IMR-90 (cell line): ENCODE data around the gene BCAS1. TPM values are rescaled to one million over a fixed set of nuclear protein-coding genes. Genes with fewer than 3 reads are reported as not detected.

Experiments
- ATAC-seq: fragments of 200-7000 bp; cut with Tn5 transposase; 2 replicates; pipeline ENCODE4 v1.9.1; 2020; ENCODE audit warnings: low read depth, mild to moderate bottlenecking, moderate library complexity
- BruUV-seq: library from RNA; stranded (reverse); fragments of 400-500 nt; replicated peaks from 2 replicates; lab custom pipeline; 2021; lab: Mats Ljungman, UMichigan
- CTCF ChIA-PET: fragments of 300-600 bp; formaldehyde crosslinking; extraction: SDS; loops from one replicate; lab custom pipeline; 2021; ENCODE audit warnings: antibody characterized with exemption; lab: Yijun Ruan, JAX
- POLR2A ChIA-PET: fragments of 300-600 bp; sonication (Branson Sonifier 250); formaldehyde crosslinking; loops from one replicate; lab custom pipeline; 2022; ENCODE audit warnings: antibody characterized with exemption; ENCODE audit not compliant: unreplicated experiment; lab: Charles Lee
- DNase-seq: peaks from one replicate; pipeline ENCODE4 v3.0.0; 2013
- H2AFZ ChIP-seq: replicated peaks from 2 replicates; pipeline ENCODE3; 2013; ENCODE audit warnings: low read length, mild to moderate bottlenecking; ENCODE audit not compliant: poor library complexity
- H2AK5ac ChIP-seq: 2 replicates; pipeline ENCODE4 v1.6.1; 2013; ENCODE audit warnings: low read depth, low read length, inconsistent platforms
- H2AK9ac ChIP-seq: replicated peaks from 2 replicates; pipeline ENCODE3; 2013; ENCODE audit warnings: mild to moderate bottlenecking, low read depth, low read length, moderate library complexity; ENCODE audit not compliant: poor library complexity
- H2BK120ac ChIP-seq: 2 replicates; pipeline ENCODE4 v1.6.1; 2013; ENCODE audit warnings: low read depth, low read length, inconsistent platforms
- H2BK15ac ChIP-seq: 3 replicates; pipeline ENCODE4 v1.6.1; 2013; ENCODE audit warnings: low read depth, low read length, inconsistent platforms
- H2BK20ac ChIP-seq: 2 replicates; pipeline ENCODE4 v1.6.1; 2013; ENCODE audit warnings: low read depth, mild to moderate bottlenecking, inconsistent platforms, low read length, moderate library complexity
- H2BK5ac ChIP-seq: 2 replicates; pipeline ENCODE4 v1.6.1; 2013; ENCODE audit warnings: mild to moderate bottlenecking, low read depth, low read length, inconsistent platforms; ENCODE audit not compliant: poor library complexity, severe bottlenecking
- H3K14ac ChIP-seq: replicated peaks from 2 replicates; pipeline ENCODE4 v1.6.1; 2013; ENCODE audit warnings: low read depth, low read length, inconsistent platforms
- H3K18ac ChIP-seq: 2 replicates; pipeline ENCODE4 v1.6.1; 2013; ENCODE audit warnings: low read depth, low read length, control low read depth
- H3K23ac ChIP-seq: 2 replicates; pipeline ENCODE4 v1.6.1; 2013; ENCODE audit warnings: low read depth, low read length, inconsistent platforms
- H3K27ac ChIP-seq: 2 replicates; pipeline ENCODE4 v1.5.1; 2013; ENCODE audit warnings: mild to moderate bottlenecking, control low read depth, low read length; ENCODE audit not compliant: insufficient read depth
- H3K27me3 ChIP-seq: 2 replicates; pipeline ENCODE4 v1.6.1; 2013; ENCODE audit warnings: low read length; ENCODE audit not compliant: control insufficient read depth, insufficient read depth
- H3K36me3 ChIP-seq: 2 replicates; pipeline ENCODE4 v1.6.1; 2013; ENCODE audit warnings: low read length, mixed read lengths; ENCODE audit not compliant: control insufficient read depth, insufficient read depth
- H3K4ac ChIP-seq: 2 replicates; pipeline ENCODE4 v1.6.1; 2013; ENCODE audit warnings: low read depth, low read length, inconsistent platforms
- H3K4me1 ChIP-seq: 2 replicates; pipeline ENCODE4 v1.6.1; 2013; ENCODE audit warnings: low read length, mixed read lengths; ENCODE audit not compliant: control insufficient read depth, insufficient read depth
- H3K4me2 ChIP-seq: 2 replicates; pipeline ENCODE4 v1.6.1; 2013; ENCODE audit warnings: low read depth, mild to moderate bottlenecking, control low read depth, low read length, moderate library complexity
- H3K4me3 ChIP-seq: 2 replicates; pipeline ENCODE4 v1.5.1; 2013; ENCODE audit warnings: low read depth, mild to moderate bottlenecking, control low read depth, low read length, moderate library complexity; ENCODE audit not compliant: insufficient read depth
- H3K56ac ChIP-seq: 2 replicates; pipeline ENCODE4 v1.6.1; 2013; ENCODE audit warnings: low read length, inconsistent platforms; ENCODE audit not compliant: insufficient read depth; ENCODE audit errors: extremely low read depth
- H3K79me1 ChIP-seq, 2 experiments: 2 replicates each; pipeline ENCODE4 v1.6.1; 2013; ENCODE audit warnings: low read length in 2 of 2, inconsistent platforms in 1 of 2, low read depth in 1 of 2
- H3K9ac ChIP-seq: 2 replicates; pipeline ENCODE4 v1.6.1; 2013; ENCODE audit warnings: low read depth, low read length, control low read depth
- H3K9me1 ChIP-seq: 2 replicates; pipeline ENCODE4 v1.6.1; 2013; ENCODE audit warnings: low read length, inconsistent platforms; ENCODE audit not compliant: insufficient read depth
- H3K9me3 ChIP-seq: 2 replicates; pipeline ENCODE4 v1.6.1; 2013; ENCODE audit warnings: low read length; ENCODE audit not compliant: control insufficient read depth, insufficient read depth
- H4K20me1 ChIP-seq: 2 replicates; pipeline ENCODE4 v1.6.1; 2013; ENCODE audit warnings: low read length, inconsistent platforms; ENCODE audit not compliant: insufficient read depth
- H4K5ac ChIP-seq: 2 replicates; pipeline ENCODE4 v1.6.1; 2013; ENCODE audit warnings: mild to moderate bottlenecking, low read depth, low read length, control low read depth
- H4K8ac ChIP-seq, 2 experiments: 2 replicates each; pipeline ENCODE4 v1.6.1; 2013; ENCODE audit warnings: low read depth in 2 of 2, low read length in 2 of 2, control low read depth in 1 of 2, inconsistent platforms in 1 of 2
- H4K91ac ChIP-seq: 2 replicates; pipeline ENCODE4 v1.6.1; 2013; ENCODE audit warnings: low read depth, low read length, inconsistent platforms; ENCODE audit not compliant: insufficient read depth
- CEBPB ChIP-seq: IDR thresholded peaks from 2 replicates; pipeline ENCODE4 v1.6.1; 2012; ENCODE audit warnings: low read depth, low read length, improper control_type of control experiment
- WGBS, 2 experiments: methylation state at CpG; one replicate each; pipeline versions ENCODE4 v1.1.5 to v1.1.7; 2013; ENCODE audit warnings: missing lambda C conversion rate in 2 of 2; ENCODE audit not compliant: insufficient read length in 1 of 2; ENCODE audit errors: extremely low coverage in 2 of 2; 5-methylcytosine and 5-hydroxymethylcytosine counted together
- dilution Hi-C: fragments of 300-500 bp; cut with HindIII; formaldehyde crosslinking; loops from one replicate; pipeline ENCODE4 v1.14.3; 2018; ENCODE audit warnings: low sequenced_read_pairs; ENCODE audit not compliant: unreplicated experiment
- in situ Hi-C: fragments of 300-500 bp; cut with MboI; formaldehyde crosslinking; loops from 3 replicates; pipeline ENCODE4 v1.14.3; 2019; ENCODE audit warnings: low sequenced_read_pairs, inconsistent platforms, mixed read lengths
- intact Hi-C: fragments of 100-400 bp; cut with micrococcal nuclease; formaldehyde crosslinking; loops from 2 replicates; pipeline ENCODE4 v1.10.0; 2022
- polyA plus RNA-seq, 3 experiments: library from polyadenylated mRNA; depleted of rRNA; stranded (reverse); fragments of >200 nt; gene quantifications; 2 replicates each; pipeline ENCODE4 v1.2.3, GENCODE V29; 2012; ENCODE audit warnings: low replicate concordance in 1 of 3
- total RNA-seq: library from RNA; depleted of rRNA; stranded (reverse); fragments of >200 nt; gene quantifications from 2 replicates; pipeline ENCODE4 v1.2.3, GENCODE V29; 2012
- TF ChIP-seq, protein P1 (sequence below): fragments of 150-350 bp; IDR thresholded peaks from 2 replicates; pipeline ENCODE4 v1.6.1; 2017; ENCODE audit warnings: mild to moderate bottlenecking, antibody characterized with exemption, low read length, low read depth

Gene BCAS1
- total and polyA plus RNA-seq, 2 of the 4 experiments (the other 2 are of a cell fraction): under 0.01 TPM; not detected in 1

DNA sequence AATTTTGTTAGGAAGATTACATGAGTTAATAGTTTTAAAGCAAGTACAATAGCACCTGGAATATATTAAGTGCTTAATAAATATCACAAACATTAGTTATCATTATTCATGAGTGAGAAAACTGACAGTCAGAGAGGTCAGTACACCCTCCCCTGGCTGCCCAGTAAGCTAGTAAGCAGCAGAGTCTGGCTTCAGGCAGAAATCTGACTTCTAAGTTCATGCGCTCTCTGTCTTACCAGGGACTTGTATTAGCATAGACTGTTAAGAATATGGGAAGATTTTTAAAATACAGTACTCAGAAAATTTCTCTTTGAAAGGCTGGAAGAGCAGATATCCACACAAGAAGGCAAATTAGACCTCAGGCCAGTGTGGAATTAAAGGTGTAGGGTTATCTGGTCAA is 40.8 kb downstream of the BCAS1 start:
- no peak overlapping the region for H2BK20ac ChIP-seq
- no peaks in the 10 kb centered on the region for H3K4me1 ChIP-seq
- H3K79me1 ChIP-seq: no peaks in the 10 kb centered on the region
- no peak overlapping the region for H2BK120ac ChIP-seq
- H3K4me3 ChIP-seq: no peak overlapping the region
- H4K8ac ChIP-seq: no peak overlapping the region
- no peak for DNase-seq
- no peak overlapping the region for H2BK5ac ChIP-seq
- no peaks in the 10 kb centered on the region for H3K9me1 ChIP-seq
- H4K20me1 ChIP-seq: no peaks in the 10 kb centered on the region
- no peak overlapping the region for H4K5ac ChIP-seq
- no peak overlapping the region for H3K4me2 ChIP-seq
- no CpG with 5 or more reads among the region's 1 CpG for WGBS, 2 experiments
- peaks cover 3% of the 10 kb centered on the region for H3K27me3 ChIP-seq
- no peak overlapping the region for H3K14ac ChIP-seq
- no peaks in the 10 kb centered on the region for H3K9me3 ChIP-seq
- H4K91ac ChIP-seq: no peak overlapping the region
- H2AFZ ChIP-seq: no peak overlapping the region
- no peaks in the 10 kb centered on the region for H3K36me3 ChIP-seq
- intact Hi-C loops: no loop called here
- H2AK9ac ChIP-seq: no peak overlapping the region
- H3K23ac ChIP-seq: no peak overlapping the region
- no peak overlapping the region for H3K56ac ChIP-seq
- TF ChIP-seq CEBPB: no peak
- TF ChIP-seq, protein P1, sequence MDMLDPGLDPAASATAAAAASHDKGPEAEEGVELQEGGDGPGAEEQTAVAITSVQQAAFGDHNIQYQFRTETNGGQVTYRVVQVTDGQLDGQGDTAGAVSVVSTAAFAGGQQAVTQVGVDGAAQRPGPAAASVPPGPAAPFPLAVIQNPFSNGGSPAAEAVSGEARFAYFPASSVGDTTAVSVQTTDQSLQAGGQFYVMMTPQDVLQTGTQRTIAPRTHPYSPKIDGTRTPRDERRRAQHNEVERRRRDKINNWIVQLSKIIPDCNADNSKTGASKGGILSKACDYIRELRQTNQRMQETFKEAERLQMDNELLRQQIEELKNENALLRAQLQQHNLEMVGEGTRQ: no peak
- no peak overlapping the region for H2BK15ac ChIP-seq
- ChIA-PET POLR2A (no interaction called here), CTCF (no interaction called here)
- H3K4ac ChIP-seq: no peak overlapping the region
- dilution Hi-C loops: no loop called here
- H3K27ac ChIP-seq: no peak overlapping the region
- H3K9ac ChIP-seq: no peak overlapping the region
- in situ Hi-C loops: no loop called here
- ATAC-seq: no peak
- no peak overlapping the region for H2AK5ac ChIP-seq
- BruUV-seq: no TSS peak
- no peak overlapping the region for H3K18ac ChIP-seq
